ENCODE measurements around the gene ZNF804B.
A peak's percentile ranks its signal among the peaks of the same experiment; 100 is the strongest.

Gene ZNF804B

DNA sequence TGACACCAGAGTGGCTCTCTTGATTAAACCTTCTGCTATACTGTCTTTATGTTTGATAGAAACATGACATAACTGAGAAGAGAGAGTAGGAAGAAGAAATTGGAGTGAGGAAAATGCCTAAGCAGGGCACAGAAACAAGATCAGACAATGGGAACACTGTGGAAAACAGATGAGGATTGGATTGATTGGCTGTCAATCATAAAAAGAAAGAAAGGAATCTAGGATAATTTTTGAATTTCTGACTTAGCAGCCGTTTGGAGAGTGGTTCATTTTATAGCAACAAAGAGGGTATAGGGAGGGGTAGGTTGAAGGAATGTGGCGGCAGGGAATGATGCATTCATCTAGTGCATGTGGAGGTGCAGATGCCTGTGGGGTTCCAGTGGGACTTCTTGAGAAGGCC is 28.3 kb downstream of the ZNF804B start:
- DNase-seq (ENCODE audit: extremely low read depth, low read depth), result no peak
- TF ChIP-seq, protein P1, sequence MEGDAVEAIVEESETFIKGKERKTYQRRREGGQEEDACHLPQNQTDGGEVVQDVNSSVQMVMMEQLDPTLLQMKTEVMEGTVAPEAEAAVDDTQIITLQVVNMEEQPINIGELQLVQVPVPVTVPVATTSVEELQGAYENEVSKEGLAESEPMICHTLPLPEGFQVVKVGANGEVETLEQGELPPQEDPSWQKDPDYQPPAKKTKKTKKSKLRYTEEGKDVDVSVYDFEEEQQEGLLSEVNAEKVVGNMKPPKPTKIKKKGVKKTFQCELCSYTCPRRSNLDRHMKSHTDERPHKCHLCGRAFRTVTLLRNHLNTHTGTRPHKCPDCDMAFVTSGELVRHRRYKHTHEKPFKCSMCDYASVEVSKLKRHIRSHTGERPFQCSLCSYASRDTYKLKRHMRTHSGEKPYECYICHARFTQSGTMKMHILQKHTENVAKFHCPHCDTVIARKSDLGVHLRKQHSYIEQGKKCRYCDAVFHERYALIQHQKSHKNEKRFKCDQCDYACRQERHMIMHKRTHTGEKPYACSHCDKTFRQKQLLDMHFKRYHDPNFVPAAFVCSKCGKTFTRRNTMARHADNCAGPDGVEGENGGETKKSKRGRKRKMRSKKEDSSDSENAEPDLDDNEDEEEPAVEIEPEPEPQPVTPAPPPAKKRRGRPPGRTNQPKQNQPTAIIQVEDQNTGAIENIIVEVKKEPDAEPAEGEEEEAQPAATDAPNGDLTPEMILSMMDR (IDR thresholded peaks at IDR 0.05; ENCODE audit: low read depth, low read length, missing control alignments), result no peak
- no peak overlapping the region for H3K4me3 ChIP-seq (replicated peaks; ENCODE audit: low read depth, low read length)

DNA sequence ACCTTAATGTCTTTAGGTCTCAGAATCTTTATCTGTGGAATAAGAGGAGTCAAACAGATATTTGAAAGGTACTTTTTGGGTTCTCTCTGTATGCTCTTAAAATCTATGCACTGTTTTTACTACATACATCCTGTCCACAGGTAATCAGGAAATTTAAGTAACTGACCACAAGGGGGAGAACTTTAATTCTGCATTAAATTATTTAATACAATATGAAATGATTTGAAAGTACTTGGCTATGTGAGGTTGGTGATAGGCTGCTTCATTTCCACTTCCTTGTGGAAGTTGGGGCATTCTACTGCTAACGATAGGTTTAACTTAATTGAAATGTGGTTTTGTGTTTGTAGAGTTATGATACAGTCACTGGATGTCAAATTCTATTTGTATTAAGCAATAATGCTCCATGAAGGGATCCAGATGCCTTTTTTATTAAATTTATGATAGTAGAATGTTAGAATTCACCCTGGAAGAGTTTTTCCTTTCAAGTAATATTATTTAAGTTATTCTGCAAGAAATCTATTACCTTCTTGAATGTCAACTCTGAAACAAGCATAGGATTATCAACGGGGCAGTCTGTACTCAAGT is 30.1 kb downstream of the ZNF804B start:
- H3K4me3 ChIP-seq (replicated peaks; ENCODE audit: low read depth, low read length), result no peak overlapping the region
- TF ChIP-seq, protein P1 (IDR thresholded peaks at IDR 0.05; ENCODE audit: low read depth, low read length, missing control alignments), result peak; percentile 15
- DNase-seq (ENCODE audit: extremely low read depth, low read depth), result no peak

DNA sequence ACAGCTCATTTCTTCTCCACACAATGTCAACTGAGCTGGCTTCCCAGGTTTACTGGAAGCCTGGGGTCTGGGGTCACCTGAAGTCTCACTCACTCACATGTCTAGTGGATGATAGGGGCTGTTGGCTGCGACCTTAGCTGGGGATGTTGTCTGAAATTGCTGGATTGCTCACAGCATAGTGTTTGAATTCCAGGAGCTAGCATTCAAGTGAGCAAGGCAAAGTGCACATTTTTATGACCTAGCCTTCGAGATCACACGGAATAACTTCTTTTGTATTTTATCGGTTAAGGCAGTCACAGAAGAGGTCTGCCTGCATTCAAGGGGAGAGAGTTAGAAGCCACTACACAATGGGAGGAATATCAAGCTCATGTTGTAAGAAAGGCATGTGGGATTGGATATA is 32.4 kb downstream of the ZNF804B start:
- DNase-seq (ENCODE audit: extremely low read depth, low read depth), result no peak
- H3K4me3 ChIP-seq (replicated peaks; ENCODE audit: low read depth, low read length), result no peak overlapping the region
- TF ChIP-seq, protein P1 (IDR thresholded peaks at IDR 0.05; ENCODE audit: low read depth, low read length, missing control alignments), result no peak

DNA sequence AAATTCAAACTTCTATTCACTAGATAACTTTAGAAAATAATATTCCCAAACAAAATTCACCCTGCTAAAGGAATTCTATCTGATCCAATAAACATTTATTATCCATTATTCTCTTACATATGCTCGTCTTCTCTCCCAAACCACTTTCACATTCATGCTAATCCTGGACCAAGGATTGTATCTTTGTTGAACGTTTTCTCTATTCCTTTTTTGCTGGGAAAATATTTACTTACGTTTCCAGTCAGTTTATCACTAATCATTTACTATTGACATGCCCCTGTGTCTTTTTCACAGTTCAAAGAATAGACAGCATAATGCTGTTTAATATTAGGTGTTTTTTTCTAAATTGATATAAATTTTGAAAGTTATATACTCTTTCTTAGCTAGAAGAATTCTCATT is 32.9 kb downstream of the ZNF804B start:
- no peak overlapping the region for H3K4me3 ChIP-seq (replicated peaks; ENCODE audit: low read depth, low read length)
- TF ChIP-seq, protein P1 (IDR thresholded peaks at IDR 0.05; ENCODE audit: low read depth, low read length, missing control alignments), result no peak
- no peak for DNase-seq (ENCODE audit: extremely low read depth, low read depth)

DNA sequence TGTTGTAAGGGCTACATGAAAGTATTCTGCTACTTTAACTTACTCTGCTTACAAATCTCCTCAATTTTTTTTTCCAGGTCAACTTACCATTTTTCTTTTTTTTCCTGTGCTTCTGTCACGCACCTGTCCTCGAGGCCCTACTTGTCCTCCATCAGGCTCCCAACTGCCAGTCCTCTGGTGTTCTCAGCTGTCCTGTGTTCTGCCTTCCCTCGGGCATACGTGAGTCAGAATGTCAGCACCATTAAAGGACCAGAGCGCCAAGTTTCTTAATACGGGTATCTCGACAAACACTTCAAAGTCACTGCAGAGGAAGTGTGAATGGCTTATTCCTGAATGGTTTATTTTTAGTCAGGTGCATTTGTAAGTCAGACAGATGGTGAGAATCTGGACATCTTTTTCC is 36.1 kb downstream of the ZNF804B start, which contains the start of gene TEX47:
Gene TEX47 (minus strand): TSS at position 185 of the 400 bp plus-strand sequence. CDS start 795 bp downstream, outside the sequence.
- H3K4me3 ChIP-seq (replicated peaks; ENCODE audit: low read depth, low read length), result no peak within 1 kb of the TSS
- DNase-seq (ENCODE audit: extremely low read depth, low read depth), result no peak
- TF ChIP-seq, protein P1 (IDR thresholded peaks at IDR 0.05; ENCODE audit: low read depth, low read length, missing control alignments), result no peak

DNA sequence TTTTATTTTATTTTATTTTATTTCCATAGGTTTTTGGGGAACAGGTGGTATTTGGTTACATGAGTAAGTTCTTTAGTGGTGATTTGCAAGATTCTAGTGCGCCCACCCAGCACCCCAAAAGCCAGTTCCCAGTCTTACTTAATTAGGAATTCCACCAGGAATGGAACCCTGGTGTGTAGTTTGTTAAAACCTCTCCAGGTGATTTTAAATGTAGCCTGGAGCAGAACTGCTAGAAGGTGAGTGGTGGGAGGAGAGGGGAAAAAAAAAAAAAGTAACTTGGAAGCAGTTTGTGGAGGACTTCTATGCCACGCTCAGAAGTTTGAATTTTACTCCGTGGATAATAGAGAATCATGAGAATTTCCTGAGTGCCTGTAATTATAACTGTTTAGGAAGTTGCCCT is 41.5 kb downstream of the ZNF804B start:
- H3K4me3 ChIP-seq (replicated peaks; ENCODE audit: low read depth, low read length), result no peak overlapping the region
- TF ChIP-seq, protein P1 (IDR thresholded peaks at IDR 0.05; ENCODE audit: low read depth, low read length, missing control alignments), result no peak
- DNase-seq (ENCODE audit: extremely low read depth, low read depth), result no peak
